ENCODE results near the gene FICD.

DNA sequence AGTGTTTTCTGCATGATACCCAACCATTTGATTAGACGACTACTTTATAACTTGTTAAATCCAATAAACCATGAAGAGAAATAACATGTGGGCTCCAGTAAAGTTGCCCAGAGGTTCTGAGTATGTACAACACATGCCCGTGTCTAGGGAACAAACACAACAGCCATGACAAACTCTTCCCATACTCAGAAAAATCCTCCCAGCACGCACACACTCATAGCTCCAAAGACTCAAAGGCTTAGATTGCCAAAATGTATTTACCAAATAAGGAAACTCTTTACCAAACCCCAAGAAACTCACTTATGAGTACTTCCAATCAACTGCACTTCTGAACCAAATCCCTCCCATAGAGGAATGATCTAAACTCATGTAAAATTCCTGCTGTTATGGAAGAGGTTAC is 28.6 kb downstream of the FICD start:
- no peak for TF ChIP-seq CTCF (IDR thresholded peaks at IDR 0.05)
- TF ChIP-seq POLR2A (IDR thresholded peaks at IDR 0.05) = no peak
